LHCN-M2 (cell line): ENCODE results near the gene CDH6. TPM values are rescaled to one million over a fixed set of nuclear protein-coding genes. Genes with fewer than 3 reads are reported as not detected.

Experiments
- DNase-seq: peaks from one replicate; pipeline ENCODE4 v3.0.0-alpha.2; 2012; ENCODE audit warnings: low read depth
- total RNA-seq: library from RNA; depleted of rRNA; stranded (reverse); fragments of >200 nt; gene quantifications from 2 replicates; pipeline ENCODE4 v1.2.3, GENCODE V29; 2014

The CDH6 gene
- total RNA-seq, 1 experiment from 2014 or later, result not detected

DNA sequence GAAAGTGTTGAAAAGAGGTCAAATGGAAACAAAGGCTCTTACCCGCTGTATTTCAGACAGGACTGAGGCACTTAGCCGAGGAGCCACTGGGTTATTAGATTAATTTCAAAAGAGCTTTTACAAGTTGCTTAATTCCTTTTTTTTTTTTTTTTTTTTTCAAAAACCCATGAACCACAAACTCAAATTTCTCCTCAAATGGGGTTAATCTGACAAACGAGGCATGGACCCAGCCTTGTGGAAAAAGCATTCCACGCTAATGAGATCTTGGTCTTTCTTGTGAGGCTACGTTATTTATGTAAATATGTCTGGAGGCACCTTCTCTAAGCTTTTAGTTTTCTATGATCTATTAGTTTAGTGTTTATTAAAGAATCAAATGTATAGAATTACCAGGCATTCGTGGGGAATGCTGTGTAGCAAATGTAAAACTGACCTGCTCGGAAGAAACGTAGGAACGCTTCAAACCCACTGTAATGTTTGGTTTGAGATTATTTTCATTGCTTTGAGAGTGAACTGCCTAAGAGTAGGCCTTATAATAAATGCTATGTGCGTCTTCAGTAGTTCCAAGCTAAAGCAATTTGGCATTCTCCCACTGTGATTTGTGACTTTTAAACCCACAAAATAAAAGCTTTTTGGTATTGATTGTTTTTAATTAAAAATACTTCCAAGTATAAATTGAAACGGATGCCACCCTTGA lies 134.7 kb downstream of the CDH6 start:
- no peak for DNase-seq

DNA sequence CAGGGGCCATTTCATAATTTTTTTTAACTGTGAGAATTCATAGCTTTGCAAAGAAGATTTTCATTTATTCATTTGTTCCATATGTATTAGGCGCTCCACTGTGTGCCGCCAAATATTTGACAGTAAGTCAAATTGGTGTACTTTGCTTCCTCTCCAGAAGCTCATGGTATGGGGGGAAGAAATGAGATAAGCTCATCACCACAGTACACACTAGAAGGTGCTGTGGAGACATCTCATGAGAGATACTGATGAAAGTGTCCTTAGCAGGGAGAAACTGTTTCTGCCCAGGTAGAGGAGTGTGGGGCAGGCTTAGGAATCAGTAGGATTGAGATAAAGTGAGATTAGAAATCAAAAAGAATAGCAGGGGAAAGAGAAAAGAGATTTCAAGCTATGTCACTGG lies 136.2 kb downstream of the CDH6 start:
- DNase-seq, result no peak

DNA sequence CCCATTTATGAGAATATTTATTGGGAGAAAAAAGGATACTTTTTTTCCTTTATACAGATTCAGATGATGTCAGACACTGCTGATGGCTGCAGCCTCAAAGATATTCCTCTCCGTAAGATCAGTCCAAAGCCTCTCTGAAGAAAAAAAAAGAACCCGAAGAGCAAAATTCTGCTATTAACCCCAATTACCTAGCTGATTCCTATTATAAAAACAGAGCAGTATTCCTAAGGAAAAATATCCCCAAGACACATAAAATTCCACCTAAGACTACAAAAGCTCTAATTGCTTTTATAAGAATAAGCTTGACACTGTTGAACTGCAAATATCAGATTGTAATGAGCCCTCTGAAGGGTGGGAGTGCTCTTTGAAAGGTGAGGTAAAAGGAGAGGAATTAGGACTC lies 138.7 kb downstream of the CDH6 start:
- no peak for DNase-seq

DNA sequence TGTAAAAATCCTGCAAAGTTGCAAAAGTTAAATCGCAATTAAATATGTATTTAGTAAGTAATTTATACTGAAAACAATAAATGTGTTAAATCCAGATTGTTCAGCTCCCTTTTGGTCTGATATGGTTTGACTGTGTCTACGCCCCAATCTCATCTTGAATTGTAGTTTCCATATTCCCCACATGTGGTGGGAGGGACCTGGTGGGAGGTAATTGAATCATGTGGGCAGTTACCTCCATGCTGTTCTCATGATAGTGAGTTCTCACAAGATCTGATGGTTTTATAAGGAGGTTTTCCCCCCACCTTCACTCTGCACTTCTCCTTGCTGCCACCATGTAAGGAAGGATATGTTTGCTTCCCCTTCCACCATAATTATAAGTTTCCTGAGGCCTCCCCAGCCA lies 140.0 kb downstream of the CDH6 start:
- no peak for DNase-seq

DNA sequence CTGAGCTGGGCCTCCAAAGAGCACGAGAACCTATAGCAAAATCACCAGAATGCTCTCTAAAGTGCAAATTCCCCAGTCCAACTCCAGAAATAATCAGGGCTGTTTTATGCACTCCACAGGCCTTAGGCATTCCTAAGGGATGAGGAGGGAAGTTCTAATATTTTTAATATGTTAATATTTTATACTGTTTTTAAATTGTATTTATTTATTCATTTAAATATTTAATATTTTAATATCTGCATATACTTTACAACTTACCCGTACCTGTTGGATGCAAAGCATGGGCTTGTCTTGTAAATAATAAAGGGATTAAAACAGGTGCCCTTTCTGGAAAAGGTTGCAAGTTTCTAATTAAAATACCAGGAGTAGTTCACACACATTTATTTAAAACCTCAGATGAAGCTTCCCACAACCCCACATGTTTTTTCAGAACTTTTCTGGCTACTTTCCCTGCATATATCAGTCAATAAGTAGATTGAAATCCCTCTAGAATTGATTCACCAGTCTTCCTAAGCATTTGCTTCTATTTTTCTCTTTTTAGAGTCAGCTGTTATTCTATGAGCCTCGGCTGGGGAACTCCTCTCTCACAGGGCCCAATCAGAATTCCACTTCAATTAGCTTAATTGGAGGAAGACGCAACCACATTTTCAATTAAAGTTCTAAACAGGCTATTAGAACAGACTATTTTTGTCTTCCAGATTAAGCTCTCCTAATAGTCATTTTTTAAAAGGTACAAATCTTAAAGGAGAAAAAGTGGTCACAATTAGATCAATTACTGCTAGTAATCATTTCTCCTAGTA lies 140.8 kb downstream of the CDH6 start:
- DNase-seq, result no peak

DNA sequence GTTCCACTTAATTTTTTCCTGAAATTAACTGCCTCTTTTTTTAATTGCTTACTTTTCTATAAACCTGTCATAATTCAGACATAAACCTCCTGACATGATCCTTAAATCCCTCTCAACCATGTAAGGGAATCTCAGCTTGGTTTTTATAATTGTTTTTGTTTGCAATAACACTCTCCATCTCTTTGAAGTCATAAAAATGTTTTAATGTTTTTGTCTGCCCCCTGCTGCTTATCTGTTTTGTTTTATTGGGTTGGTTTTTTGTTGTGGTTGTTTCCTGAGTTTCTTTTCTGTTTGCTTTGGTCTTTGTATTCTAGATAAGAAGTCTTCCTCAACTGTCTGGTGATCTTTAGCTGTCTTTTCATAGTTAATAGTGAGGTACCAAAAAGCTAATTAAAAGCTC lies 142.0 kb downstream of the CDH6 start:
- no peak for DNase-seq

DNA sequence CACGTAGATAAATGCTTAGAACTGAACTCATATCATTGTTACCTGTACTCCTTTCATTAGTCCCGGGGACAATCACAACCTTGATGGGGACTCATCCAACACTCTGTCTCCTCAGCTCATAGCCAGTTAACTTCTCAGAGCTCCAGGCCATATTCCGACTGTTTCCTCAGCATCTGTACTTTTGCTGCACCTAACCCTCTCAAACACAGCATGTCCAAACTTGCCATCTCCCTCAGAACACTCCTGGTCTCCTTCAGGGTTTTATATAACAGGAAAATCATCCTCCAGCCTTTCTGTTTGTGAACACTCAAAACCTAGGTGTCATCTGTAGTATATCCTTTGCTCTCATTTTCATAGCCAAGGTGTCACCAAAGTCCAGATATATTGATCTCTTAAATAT lies 150.5 kb downstream of the CDH6 start:
- no peak for DNase-seq

DNA sequence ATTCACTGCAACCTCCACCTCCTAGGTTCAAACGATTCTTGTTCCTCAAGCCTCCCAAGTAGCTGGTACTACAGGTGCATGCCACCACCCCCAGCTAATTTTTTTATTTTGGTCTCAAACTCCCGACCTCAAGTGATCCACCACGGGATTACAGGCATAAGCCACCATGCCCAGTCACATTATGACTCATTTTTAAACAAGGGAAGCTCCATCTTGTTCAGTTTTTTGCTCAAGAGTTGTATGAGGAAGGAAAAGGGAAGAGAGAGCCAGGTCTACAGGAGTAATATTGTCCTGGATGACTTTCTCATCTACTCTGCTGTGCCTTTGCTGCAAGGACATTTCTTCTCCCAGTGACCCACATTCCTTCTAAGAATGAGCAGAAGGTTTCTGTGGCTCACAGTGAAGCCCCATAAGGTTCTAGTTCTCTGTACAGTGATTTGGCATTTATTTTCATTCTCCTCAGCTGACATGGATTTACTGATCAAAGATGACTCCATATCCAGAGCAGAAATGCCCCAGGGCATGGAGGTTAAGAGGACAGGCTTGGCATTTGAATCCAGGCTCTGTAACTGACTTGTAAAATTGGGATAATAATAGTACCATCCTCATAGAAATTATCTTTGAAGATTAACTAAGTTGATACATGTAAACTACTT lies 153.5 kb downstream of the CDH6 start:
- peak; percentile 40 for DNase-seq

DNA sequence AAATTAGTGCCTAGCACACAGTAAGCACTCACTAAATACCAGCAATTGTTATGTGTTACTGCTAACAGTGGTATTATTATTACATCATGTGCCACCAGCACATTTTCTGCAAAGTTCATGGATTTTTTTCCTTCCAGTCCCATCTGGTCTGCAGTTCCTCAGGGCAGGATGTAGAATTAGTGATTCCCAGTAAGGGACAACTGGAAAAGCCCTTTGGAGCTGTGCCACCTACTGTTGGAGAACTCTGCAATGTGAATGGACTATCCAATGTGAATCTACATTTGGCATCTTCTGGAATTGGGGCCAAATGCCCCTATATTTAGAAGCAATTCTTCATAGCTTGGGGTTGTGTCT lies 154.0 kb downstream of the CDH6 start:
- DNase-seq, result no peak

DNA sequence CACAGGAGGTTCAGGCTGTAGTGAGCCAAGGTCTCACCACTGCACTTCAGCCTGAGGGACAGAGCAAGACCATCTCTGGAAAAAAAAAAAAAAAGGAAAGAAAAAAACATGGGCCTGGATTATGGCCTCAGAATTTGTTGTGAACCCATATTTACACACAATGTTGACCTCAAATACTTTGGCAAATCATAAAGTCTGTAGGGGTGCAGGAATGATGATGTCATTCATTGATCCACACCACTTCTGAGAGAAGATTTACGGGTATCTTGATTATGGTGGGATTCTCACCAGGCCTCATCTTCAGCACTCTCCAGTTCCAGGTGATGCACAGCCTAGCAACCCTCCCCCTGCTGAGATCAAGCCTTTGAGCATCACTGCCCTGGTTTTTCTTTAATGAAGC lies 156.9 kb downstream of the CDH6 start:
- DNase-seq, result no peak

DNA sequence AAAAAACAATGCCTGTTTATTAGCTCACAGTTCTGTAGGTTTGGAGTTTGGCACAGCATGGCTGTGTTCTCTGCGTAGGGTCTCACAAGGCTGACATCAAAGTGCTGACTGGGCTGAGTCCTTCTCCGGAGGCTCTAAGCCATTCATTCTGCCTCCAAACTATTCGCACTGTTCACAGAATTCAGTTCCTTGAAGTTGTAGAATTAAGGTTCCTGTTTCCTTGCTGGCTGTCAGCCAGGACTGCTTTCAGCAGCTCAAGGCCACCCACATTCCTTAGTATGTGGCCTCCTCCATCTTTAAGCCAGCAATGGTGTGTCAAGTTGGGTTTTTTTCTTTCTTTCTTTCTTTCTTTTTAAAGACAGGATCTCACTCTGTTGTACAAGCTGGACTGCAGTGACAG lies 161.9 kb downstream of the CDH6 start:
- no peak for DNase-seq

DNA sequence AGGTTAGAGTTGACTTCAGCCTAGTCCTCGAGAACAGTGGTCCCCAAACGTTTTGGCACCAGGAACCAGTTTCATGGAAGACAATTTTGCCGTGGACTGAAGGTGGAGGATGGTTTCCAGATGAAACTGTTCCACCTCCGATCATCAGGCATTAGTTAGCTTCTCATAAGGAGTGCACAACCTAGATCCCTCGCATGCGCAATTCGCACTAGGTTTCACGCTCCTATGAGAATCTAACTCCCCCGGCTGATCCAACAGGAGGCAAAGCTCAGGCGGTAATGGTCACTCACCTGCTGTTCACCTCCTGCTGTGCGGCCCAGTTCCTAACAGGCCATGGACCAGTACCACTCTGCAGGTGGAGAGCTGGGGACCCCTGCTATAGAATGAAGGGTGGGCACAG lies 163.6 kb downstream of the CDH6 start:
- no peak for DNase-seq

DNA sequence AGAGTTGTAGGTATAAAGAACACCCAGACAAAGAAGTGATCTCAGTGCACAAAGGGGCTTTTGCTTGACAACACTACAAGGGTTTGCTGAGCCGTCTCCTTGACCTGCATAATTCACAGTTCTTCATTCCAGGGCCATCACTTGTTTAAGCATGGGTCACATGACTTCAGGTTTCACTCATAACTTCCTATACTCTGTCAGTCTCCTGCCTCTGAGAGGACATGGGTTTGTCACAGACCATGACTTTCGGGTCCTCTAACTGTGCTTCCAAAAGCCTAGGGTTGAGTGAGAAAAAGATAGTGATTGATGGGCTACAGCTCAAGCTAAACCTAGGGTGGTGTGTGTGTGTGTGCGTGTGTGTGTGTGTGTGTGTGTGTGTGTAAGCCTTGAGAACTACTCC lies 166.4 kb downstream of the CDH6 start:
- no peak for DNase-seq

DNA sequence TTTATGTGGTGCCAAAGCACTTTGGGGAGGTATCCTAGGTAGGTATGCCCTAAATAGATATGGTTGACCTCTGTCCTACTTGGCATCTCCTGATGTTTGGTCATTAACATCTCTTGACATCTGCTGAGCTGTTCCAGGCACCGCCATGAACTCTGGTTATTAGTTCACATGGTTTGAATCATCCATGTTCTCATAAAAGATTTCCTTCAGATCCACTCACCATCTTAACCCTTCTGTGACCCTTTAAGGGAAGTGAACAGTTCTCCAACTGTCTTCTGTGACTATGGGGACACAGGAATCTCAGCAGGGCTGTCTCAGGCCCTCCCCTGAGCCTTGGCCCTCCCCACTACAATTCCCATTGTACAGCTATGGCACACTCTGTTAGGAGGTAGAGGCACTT lies 167.7 kb downstream of the CDH6 start:
- DNase-seq, result peak; percentile 82

DNA sequence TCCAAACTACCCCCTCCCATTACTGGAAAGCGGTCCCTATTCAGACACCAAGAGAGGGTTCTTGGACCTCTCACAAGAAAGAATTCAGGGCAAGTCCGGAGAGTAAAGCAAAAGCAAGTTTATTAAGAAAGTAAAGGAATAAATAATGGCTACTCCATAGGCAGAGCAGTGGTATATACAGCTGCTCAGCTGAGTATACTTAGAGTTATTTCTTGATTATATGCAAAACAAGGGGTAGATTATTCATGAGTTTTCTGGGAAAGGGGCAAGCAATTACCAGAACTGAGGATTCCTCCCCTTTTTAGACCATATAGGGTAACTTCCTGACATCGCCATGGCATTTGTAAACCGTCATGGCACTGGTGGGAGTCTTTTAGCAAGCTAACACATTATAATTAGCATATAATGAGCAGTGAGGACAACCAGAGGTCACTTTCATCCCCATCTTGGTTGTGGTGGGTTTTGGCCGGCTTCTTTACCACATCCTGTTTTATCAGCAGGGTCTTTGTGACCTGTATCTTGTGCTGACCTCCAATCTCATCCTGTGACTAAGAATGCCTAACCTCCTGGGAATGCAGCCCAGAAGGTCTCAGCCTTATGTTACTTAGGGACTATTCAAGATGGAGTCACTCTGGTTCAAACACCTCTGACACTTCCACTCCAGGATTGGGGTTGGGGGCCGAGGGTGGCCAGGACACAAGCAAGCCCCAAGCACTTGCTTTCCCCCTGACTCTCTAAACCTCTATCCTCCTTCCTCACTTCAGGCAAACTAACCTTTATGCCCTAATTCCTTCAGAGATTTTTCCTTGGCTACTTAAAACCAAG lies 168.4 kb downstream of the CDH6 start:
- peak; percentile 43 for DNase-seq

DNA sequence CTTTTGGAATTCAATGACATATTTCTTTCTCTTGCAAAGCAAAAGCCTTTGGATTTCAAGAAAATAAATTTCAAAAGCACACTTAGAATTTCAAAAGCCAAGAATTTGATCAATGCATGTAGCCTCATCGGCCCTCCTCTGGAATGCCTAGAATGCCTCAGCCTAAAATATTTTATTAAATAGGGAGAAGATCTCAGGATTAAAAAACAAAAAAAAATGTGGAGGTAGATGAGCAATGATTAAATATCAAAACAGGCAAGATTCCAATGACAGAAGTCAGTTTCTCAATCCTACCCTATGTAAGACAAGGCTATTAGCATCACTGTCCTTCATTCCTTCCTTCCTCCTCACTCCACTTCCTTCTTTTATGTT lies 169.0 kb downstream of the CDH6 start:
- no peak for DNase-seq

DNA sequence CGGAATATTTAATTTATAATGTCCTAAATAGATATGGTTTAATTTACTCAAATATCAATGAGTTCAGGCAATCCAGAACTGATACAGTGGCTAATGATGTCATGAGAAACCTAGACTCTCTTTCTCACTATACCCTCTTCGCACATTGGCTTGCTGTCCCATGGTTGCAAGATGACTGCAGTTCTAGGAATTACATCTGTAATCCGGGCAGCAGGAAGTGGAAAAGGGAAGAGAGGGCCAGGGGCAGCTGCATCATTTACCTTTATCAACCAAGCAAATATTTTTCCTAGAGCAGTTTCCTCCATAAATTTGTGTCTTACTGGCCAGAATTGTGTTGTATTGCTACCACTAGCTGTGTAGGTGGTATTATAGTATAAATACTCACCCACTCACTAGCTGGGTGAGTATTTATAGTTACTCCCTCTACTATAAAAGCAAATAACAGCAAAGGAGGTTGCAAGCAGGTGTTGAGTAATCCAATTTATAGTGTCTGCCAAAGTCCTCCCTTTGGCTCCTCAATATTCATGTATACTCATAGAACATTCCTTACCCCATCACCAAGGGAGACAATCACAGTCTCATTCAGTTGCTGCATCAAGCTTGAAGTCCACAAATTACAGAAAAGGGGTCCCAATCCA lies 169.6 kb downstream of the CDH6 start:
- DNase-seq, result peak; percentile 61

DNA sequence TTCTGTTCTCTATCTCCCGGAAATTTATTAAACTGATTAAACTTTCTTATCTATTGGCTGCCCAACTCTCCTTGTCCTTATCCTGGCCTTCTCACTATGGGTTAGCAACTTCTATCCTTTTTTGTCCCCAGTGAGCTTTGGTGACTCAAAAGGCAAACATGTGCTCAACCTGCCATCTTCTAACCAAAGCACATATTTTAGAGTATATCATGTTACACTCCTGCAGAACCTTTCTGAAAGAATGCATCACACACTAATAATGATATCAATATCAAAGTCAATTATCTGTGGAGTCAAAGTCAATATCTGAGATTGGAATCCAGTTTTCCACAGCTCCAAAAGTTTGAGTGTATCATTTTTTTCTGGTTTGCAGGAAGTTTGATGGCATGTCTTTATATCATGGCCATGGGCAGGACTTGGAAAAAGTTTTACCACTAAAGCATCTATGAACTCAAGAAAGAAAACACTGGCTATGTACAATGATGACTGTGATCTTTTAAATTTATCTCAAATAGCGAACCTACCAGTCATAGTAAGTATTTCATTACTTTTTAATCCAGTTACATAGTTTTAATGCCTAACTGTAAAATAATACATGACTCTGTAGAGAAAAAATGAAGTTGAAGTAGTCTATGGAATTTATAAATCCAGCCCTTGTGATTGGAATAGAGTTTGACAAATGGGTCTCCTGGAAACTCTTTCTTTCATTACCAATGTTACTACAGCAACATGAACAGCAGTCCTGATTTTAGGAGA lies 171.6 kb downstream of the CDH6 start:
- DNase-seq, result peak; percentile 74

DNA sequence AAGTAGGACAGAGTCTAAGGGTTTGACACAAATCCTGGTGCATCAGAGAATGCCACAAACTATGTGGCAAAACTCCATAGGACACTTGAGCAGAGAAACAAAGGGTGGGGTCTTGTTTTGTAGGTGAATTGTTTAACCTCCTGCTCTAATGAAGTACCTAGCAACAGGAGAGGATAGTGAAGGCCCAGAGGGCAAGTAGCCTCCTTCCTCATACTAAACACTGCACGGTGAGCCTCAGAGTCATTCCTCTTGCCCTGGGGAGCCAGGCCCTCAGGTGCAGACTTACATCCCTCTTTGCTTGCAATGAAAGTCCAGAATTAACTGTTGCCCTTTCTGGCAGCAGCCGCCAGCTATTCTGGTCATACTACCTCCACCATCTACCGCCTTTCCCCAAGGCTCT lies 172.3 kb downstream of the CDH6 start:
- DNase-seq, result no peak

DNA sequence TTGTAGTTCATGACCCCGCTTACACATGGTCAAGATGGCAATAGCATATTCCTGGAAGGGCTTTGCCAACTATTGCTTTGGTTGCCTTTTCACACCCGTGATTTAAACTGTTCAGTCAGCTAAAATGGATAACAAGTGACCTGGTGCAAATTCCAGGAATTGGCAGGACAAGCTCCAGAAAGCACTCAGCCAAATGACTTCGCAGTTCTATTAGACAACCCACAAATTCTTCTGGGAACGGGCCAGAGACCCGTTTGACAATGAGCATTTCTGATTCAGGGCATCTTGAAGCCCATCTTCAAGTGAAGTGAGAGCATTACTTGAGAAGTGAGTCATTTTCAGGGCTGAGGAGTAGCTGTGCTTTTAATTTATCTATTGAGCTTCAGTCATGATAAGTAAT lies 173.5 kb downstream of the CDH6 start:
- no peak for DNase-seq

DNA sequence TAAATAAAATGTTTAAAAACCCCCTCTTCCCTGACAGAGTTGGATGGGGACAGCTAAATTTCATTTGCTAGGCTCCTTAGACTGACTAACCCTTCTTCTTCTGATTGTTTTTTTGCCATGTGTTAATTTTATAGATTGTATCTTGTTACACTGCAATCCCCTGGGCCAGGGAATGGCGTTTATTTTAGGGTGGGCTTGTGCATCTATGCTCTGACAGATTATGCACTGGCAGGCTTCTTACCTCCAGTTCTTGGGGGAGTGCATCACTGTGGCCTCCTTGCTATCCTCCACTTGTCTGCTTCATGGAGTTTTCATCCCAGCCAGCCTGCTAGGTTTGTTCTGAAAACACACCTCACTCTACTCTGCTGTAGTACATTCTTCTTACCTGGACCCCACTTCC lies 178.6 kb downstream of the CDH6 start:
- no peak for DNase-seq
